SK-N-SH (cell line): ENCODE data around the gene ANKRD65. TPM values are rescaled to one million over a fixed set of nuclear protein-coding genes. Genes with fewer than 3 reads are reported as not detected.

Experiments
- CTCF ChIA-PET: fragments of 300-600, 350-600 bp; formaldehyde crosslinking; extraction: SDS; loops from one replicate; lab custom pipeline; 2021; lab: Yijun Ruan, JAX
- POLR2A ChIA-PET: fragments of 350-600 bp; sonication (Branson Sonifier 250); formaldehyde crosslinking; extraction: SDS; loops from one replicate; lab custom pipeline; 2020; ENCODE audit warnings: antibody characterized with exemption, inconsistent platforms; lab: Yijun Ruan, JAX
- DNase-seq: peaks from one replicate; pipeline ENCODE4 v3.0.0; 2012
- H2AFZ ChIP-seq: fragments of 200-600 bp; sonication (generic); 2 replicates; pipeline ENCODE4 v1.8.1; 2016; ENCODE audit warnings: antibody characterized with exemption, mild to moderate bottlenecking, low read depth
- H3F3A ChIP-seq: fragments of 200-600 bp; sonication (generic); replicated peaks from 2 replicates; pipeline ENCODE3; 2016; ENCODE audit warnings: antibody characterized with exemption, mild to moderate bottlenecking; ENCODE audit not compliant: insufficient read depth
- H3K27ac ChIP-seq, 2 experiments: fragments of 200-500 bp in 1 of 2; fragments of 200-600 bp in 1 of 2; sonication (Bioruptor generic) in 1 of 2; sonication (generic), shearing (Covaris generic) in 1 of 2; 2 replicates each; pipeline versions ENCODE4 v1.5.1 to v1.6.1; 2014 to 2016; ENCODE audit warnings: low read depth in 2 of 2, inconsistent platforms in 1 of 2, low read length in 1 of 2, mild to moderate bottlenecking in 1 of 2, mixed read lengths in 1 of 2
- H3K27me3 ChIP-seq: fragments of 200-600 bp; sonication (generic), shearing (Covaris generic); 2 replicates; pipeline ENCODE4 v1.6.1; 2016; ENCODE audit warnings: mixed run types; ENCODE audit not compliant: insufficient read depth
- H3K36me3 ChIP-seq, 2 experiments: fragments of 200-500 bp in 1 of 2; fragments of 200-600 bp in 1 of 2; sonication (Bioruptor generic) in 1 of 2; sonication (generic) in 1 of 2; replicated peaks in 1 of 2; 2 replicates each; pipeline versions ENCODE3 to v1.5.1; 2014 to 2016; ENCODE audit warnings: low read length in 1 of 2, mild to moderate bottlenecking in 1 of 2; ENCODE audit not compliant: insufficient read depth in 2 of 2, control insufficient read depth in 1 of 2
- H3K4me1 ChIP-seq, 2 experiments: fragments of 200-500 bp in 1 of 2; fragments of 200-600 bp in 1 of 2; sonication (Bioruptor generic) in 1 of 2; sonication (generic), shearing (Covaris generic) in 1 of 2; 2 replicates each; pipeline versions ENCODE4 v1.5.1 to v1.6.1; 2014 to 2016; ENCODE audit warnings: low read depth in 1 of 2, low read length in 1 of 2, mixed run types in 1 of 2; ENCODE audit not compliant: insufficient read depth in 2 of 2, control insufficient read depth in 1 of 2
- H3K4me2 ChIP-seq: fragments of 200-600 bp; sonication (generic), shearing (Covaris generic); 2 replicates; pipeline ENCODE4 v1.6.1; 2017; ENCODE audit warnings: mixed run types
- H3K4me3 ChIP-seq, 2 experiments: fragments of 200-500 bp in 1 of 2; fragments of 200-600 bp in 1 of 2; sonication (Bioruptor generic) in 1 of 2; sonication (generic), shearing (Covaris generic) in 1 of 2; 2 replicates each; pipeline versions ENCODE4 v1.5.1 to v1.8.1; 2014 to 2016; ENCODE audit warnings: low read depth in 2 of 2, inconsistent platforms in 1 of 2, low read length in 1 of 2, mild to moderate bottlenecking in 1 of 2, mixed read lengths in 1 of 2, moderate library complexity in 1 of 2
- H3K79me2 ChIP-seq: fragments of 200-600 bp; sonication (generic); 2 replicates; pipeline ENCODE4 v1.8.1; 2017; ENCODE audit warnings: mild to moderate bottlenecking; ENCODE audit not compliant: insufficient read depth
- H3K9ac ChIP-seq: fragments of 200-600 bp; sonication (generic); 2 replicates; pipeline ENCODE4 v1.6.1; 2017; ENCODE audit warnings: mixed run types
- H3K9me2 ChIP-seq: fragments of 200-600 bp; sonication (generic); 2 replicates; pipeline ENCODE4 v1.6.1; 2017; ENCODE audit warnings: mixed run types
- H3K9me3 ChIP-seq: fragments of 200-600 bp; sonication (generic); 2 replicates; pipeline ENCODE4 v1.6.1; 2017; ENCODE audit warnings: mixed run types, mild to moderate bottlenecking, moderate library complexity
- H4K20me1 ChIP-seq: fragments of 200-600 bp; sonication (generic); 2 replicates; pipeline ENCODE4 v1.6.1; 2017; ENCODE audit warnings: mild to moderate bottlenecking, mixed run types; ENCODE audit not compliant: insufficient read depth
- ELF1 ChIP-seq: IDR thresholded peaks from 2 replicates; pipeline ENCODE4 v1.4.0; 2012
- EP300 ChIP-seq, 2 experiments: IDR thresholded peaks; 2 replicates each; pipeline versions ENCODE4 v1.4.0 to v1.6.1; 2012; ENCODE audit warnings: borderline replicate concordance in 1 of 2, low read depth in 1 of 2, low read length in 1 of 2
- EZH2phosphoT487 ChIP-seq: fragments of 200-600 bp; sonication (generic); IDR thresholded peaks from 2 replicates; pipeline ENCODE4 v1.6.1; 2017; ENCODE audit warnings: low read depth, mixed run types, mild to moderate bottlenecking, antibody characterized with exemption, moderate library complexity, borderline replicate concordance
- FOSL2 ChIP-seq: IDR thresholded peaks from 2 replicates; pipeline ENCODE4 v1.4.0; 2012; ENCODE audit warnings: low read depth, mild to moderate bottlenecking, moderate library complexity, borderline replicate concordance
- FOXJ3 ChIP-seq: sonication (generic); formaldehyde crosslinking; IDR thresholded peaks from 2 replicates; pipeline ENCODE4 v1.5.1; 2020; ENCODE audit warnings: mild to moderate bottlenecking, missing genetic modification reagents
- GATA2 ChIP-seq: sonication (generic); formaldehyde crosslinking; IDR thresholded peaks from 2 replicates; pipeline ENCODE4 v1.5.0; 2020; ENCODE audit warnings: mild to moderate bottlenecking, missing genetic modification reagents
- MEF2A ChIP-seq: IDR thresholded peaks from 2 replicates; pipeline ENCODE4 v1.4.0; 2012; ENCODE audit warnings: low read depth, borderline replicate concordance
- MXI1 ChIP-seq: IDR thresholded peaks from 2 replicates; pipeline ENCODE4 v1.6.1; 2012; ENCODE audit warnings: mild to moderate bottlenecking, low read depth, low read length, improper control_type of control experiment
- NFIC ChIP-seq: IDR thresholded peaks from 2 replicates; pipeline ENCODE4 v1.4.0; 2012; ENCODE audit warnings: borderline replicate concordance
- NRF1 ChIP-seq: IDR thresholded peaks from 2 replicates; pipeline ENCODE4 v1.6.1; 2012; ENCODE audit warnings: low read depth, mild to moderate bottlenecking, low read length
- POLR2AphosphoS5 ChIP-seq: IDR thresholded peaks from 2 replicates; pipeline ENCODE4 v1.6.1; 2012; ENCODE audit warnings: low read depth, low read length
- RAD21 ChIP-seq: IDR thresholded peaks from 2 replicates; pipeline ENCODE4 v1.6.1; 2012; ENCODE audit warnings: mild to moderate bottlenecking, low read length
- RFX5 ChIP-seq: IDR thresholded peaks from 2 replicates; pipeline ENCODE4 v1.6.1; 2012; ENCODE audit warnings: mild to moderate bottlenecking, improper control_type of control experiment, low read length
- TAF1 ChIP-seq: IDR thresholded peaks from 2 replicates; pipeline ENCODE4 v1.6.1; 2012; ENCODE audit warnings: low read depth, mild to moderate bottlenecking, low read length, moderate library complexity, borderline replicate concordance
- TEAD4 ChIP-seq: IDR thresholded peaks from 2 replicates; pipeline ENCODE4 v1.4.0; 2012; ENCODE audit warnings: mild to moderate bottlenecking, borderline replicate concordance; ENCODE audit not compliant: insufficient read depth
- USF2 ChIP-seq: fragments of 150-350 bp; IDR thresholded peaks from 2 replicates; pipeline ENCODE4 v1.6.1; 2017; ENCODE audit warnings: antibody characterized with exemption, low read length, low read depth, borderline replicate concordance
- WGBS: methylation state at CpG from one replicate; pipeline ENCODE4 v1.1.6; 2017; ENCODE audit warnings: low lambda C conversion rate; 5-methylcytosine and 5-hydroxymethylcytosine counted together
- polyA plus RNA-seq, 3 experiments: library from polyadenylated mRNA; depleted of rRNA; stranded (reverse); fragments of >200 nt; gene quantifications; 2 replicates each; pipeline ENCODE4 v1.2.3, GENCODE V29; 2012
- TF ChIP-seq, protein P1 (sequence below): IDR thresholded peaks from 2 replicates; pipeline ENCODE4 v1.4.0; 2012; ENCODE audit warnings: low read depth, borderline replicate concordance
- TF ChIP-seq, protein P2 (sequence below): IDR thresholded peaks from 2 replicates; pipeline ENCODE4 v1.4.0; 2012; ENCODE audit warnings: low read depth, borderline replicate concordance
- TF ChIP-seq, protein P3 (sequence below): fragments of 150-350 bp; IDR thresholded peaks from 2 replicates; pipeline ENCODE4 v1.6.1; 2016; ENCODE audit warnings: mild to moderate bottlenecking, low read depth, low read length
- TF ChIP-seq, protein P4 (sequence below): fragments of 200-600 bp; sonication (generic); IDR thresholded peaks from 2 replicates; pipeline ENCODE4 v1.6.1; 2017; ENCODE audit warnings: antibody characterized with exemption, mild to moderate bottlenecking, moderate library complexity

The ANKRD65 gene
- polyA plus RNA-seq, 1 of the 3 experiments (the other 2 are of a cell fraction): 0.07 TPM

DNA sequence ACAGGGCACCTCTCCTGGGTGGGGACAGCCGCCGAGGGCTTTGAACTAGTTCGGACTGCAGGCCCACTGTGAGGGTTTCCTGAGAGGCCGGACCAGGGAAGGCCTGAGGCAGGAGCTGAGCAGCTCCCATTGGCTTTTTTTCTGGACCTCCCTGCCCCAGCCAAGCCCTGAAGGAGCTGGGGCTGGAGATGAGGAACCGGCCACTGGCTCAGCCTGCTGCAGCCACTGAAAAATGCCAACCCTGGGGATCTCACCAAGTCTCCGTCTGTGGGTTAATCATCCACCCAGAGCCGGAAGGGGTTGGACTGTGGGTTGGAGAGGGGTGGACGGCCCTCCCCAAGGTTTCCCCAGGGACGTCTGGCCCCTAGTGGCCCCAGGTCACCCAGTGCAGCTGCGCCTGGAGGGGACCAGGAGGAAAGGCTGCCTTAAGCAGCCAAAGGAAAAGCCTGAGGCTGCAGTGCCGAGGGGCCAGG is 16.9 kb upstream of the ANKRD65 start:
- Histone ChIP-seq H3K9me3 (no peaks in the 10 kb centered on the region), H3K4me2 (no peak overlapping the region), H3K9ac (no peak overlapping the region), H3K27ac (no peak overlapping the region), H3K4me3 (no peak overlapping the region), H4K20me1 (no peaks in the 10 kb centered on the region), H3F3A (no peaks in the 10 kb centered on the region), H3K9me2 (no peaks in the 10 kb centered on the region), H3K27me3 (no peaks in the 10 kb centered on the region), H3K79me2 (no peaks in the 10 kb centered on the region), H3K36me3 (no peaks in the 10 kb centered on the region), H3K4me1 (peaks cover 0 to 16% of the 10 kb centered on the region in 2 experiments; a peak in 1 of 4 replicates), H2AFZ (no peak overlapping the region)
- WGBS: 60% methylated on average over 6 of the region's 11 CpGs
- ChIA-PET CTCF (interaction anchor here (1.4 kb wide), 1 partner anchor 68 kb away, joined by 3 read pairs; no protein-coding TSS in a partner anchor), POLR2A (no interaction called here)
- TF ChIP-seq, protein P1, sequence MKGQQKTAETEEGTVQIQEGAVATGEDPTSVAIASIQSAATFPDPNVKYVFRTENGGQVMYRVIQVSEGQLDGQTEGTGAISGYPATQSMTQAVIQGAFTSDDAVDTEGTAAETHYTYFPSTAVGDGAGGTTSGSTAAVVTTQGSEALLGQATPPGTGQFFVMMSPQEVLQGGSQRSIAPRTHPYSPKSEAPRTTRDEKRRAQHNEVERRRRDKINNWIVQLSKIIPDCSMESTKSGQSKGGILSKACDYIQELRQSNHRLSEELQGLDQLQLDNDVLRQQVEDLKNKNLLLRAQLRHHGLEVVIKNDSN: no peak
- TF ChIP-seq FOSL2 (no peak), EZH2phosphoT487 (no peak), POLR2AphosphoS5 (no peak), RAD21 (no peak), NRF1 (no peak), EP300 (IDR thresholded peaks at IDR 0.05; ENCODE audit: borderline replicate concordance in 1 of 2, low read depth in 1 of 2, low read length in 1 of 2) (no peak), MEF2A (no peak), NFIC (no peak), RFX5 (no peak), FOXJ3 (no peak), ELF1 (no peak), TAF1 (no peak), MXI1 (no peak), TEAD4 (no peak), GATA2 (CRISPR knock-in tag) (no peak), USF2 (no peak)
- TF ChIP-seq, protein P2, sequence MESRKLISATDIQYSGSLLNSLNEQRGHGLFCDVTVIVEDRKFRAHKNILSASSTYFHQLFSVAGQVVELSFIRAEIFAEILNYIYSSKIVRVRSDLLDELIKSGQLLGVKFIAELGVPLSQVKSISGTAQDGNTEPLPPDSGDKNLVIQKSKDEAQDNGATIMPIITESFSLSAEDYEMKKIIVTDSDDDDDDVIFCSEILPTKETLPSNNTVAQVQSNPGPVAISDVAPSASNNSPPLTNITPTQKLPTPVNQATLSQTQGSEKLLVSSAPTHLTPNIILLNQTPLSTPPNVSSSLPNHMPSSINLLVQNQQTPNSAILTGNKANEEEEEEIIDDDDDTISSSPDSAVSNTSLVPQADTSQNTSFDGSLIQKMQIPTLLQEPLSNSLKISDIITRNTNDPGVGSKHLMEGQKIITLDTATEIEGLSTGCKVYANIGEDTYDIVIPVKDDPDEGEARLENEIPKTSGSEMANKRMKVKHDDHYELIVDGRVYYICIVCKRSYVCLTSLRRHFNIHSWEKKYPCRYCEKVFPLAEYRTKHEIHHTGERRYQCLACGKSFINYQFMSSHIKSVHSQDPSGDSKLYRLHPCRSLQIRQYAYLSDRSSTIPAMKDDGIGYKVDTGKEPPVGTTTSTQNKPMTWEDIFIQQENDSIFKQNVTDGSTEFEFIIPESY: no peak
- TF ChIP-seq, protein P3, sequence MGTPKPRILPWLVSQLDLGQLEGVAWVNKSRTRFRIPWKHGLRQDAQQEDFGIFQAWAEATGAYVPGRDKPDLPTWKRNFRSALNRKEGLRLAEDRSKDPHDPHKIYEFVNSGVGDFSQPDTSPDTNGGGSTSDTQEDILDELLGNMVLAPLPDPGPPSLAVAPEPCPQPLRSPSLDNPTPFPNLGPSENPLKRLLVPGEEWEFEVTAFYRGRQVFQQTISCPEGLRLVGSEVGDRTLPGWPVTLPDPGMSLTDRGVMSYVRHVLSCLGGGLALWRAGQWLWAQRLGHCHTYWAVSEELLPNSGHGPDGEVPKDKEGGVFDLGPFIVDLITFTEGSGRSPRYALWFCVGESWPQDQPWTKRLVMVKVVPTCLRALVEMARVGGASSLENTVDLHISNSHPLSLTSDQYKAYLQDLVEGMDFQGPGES: no peak
- TF ChIP-seq, protein P4, sequence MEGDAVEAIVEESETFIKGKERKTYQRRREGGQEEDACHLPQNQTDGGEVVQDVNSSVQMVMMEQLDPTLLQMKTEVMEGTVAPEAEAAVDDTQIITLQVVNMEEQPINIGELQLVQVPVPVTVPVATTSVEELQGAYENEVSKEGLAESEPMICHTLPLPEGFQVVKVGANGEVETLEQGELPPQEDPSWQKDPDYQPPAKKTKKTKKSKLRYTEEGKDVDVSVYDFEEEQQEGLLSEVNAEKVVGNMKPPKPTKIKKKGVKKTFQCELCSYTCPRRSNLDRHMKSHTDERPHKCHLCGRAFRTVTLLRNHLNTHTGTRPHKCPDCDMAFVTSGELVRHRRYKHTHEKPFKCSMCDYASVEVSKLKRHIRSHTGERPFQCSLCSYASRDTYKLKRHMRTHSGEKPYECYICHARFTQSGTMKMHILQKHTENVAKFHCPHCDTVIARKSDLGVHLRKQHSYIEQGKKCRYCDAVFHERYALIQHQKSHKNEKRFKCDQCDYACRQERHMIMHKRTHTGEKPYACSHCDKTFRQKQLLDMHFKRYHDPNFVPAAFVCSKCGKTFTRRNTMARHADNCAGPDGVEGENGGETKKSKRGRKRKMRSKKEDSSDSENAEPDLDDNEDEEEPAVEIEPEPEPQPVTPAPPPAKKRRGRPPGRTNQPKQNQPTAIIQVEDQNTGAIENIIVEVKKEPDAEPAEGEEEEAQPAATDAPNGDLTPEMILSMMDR: no peak
- DNase-seq: peak; percentile 19
